ENCODE measurements around the gene CEL. TPM values are rescaled to one million over a fixed set of nuclear protein-coding genes. Genes with fewer than 3 reads are reported as not detected.
A peak's percentile ranks its signal among the peaks of the same experiment; 100 is the strongest.
"Not testable (repeated sequence)": the region's sequence is repeated elsewhere in the genome, so short reads cannot be mapped to it uniquely, and the experiment has no call there.

The CEL gene
- total and polyA plus RNA-seq, 10 donors, result 0.46 to 5.3 (median 0.72) TPM; not detected in 2

GRCh38 chr9:133083688-133084087, 21.9 kb downstream of the CEL start:
- H3K36me3 ChIP-seq, result not testable (repeated sequence)

GRCh38 chr9:133086212-133086860, 24.6 kb downstream of the CEL start:
- DNase-seq; intact Hi-C loops (cut with DNase I; ENCODE audit: low total_unique reads); H3K4me3 ChIP-seq; H3K27me3 ChIP-seq (replicated peaks in 1 of 7); H3K4me1 ChIP-seq; H3K36me3 ChIP-seq; H3K27ac ChIP-seq; H3K9me3 ChIP-seq: not testable (repeated sequence)
- WGBS, 5 donors, result 82 to 93% (median 86%) methylated on average over 9 to 17 of the region's 17 CpGs

More at GRCh38 chr9:133083688-133084087, 21.9 kb downstream of the CEL start:
- H3K4me1 ChIP-seq; intact Hi-C loops (cut with DNase I; ENCODE audit: low total_unique reads); H3K9me3 ChIP-seq; DNase-seq; H3K27me3 ChIP-seq (replicated peaks in 1 of 7); H3K4me3 ChIP-seq; H3K27ac ChIP-seq: not testable (repeated sequence)
- 67 to 81% (median 72%) methylated on average over 4 to 9 of the region's 9 CpGs; no CpG with 5 or more reads in 1 of the 5 donors for WGBS, 5 donors

GRCh38 chr9:133086894-133087293, 25.1 kb downstream of the CEL start:
- intact Hi-C loops (cut with DNase I; ENCODE audit: low total_unique reads), result no loop called here
- no peaks in the 10 kb centered on the region for H3K4me1 ChIP-seq
- H3K4me3 ChIP-seq, result no peak overlapping the region
- TF ChIP-seq CTCF (IDR thresholded peaks at IDR 0.05 in 8 of 11, conservative IDR thresholded peaks at IDR 0.05 in 3 of 11) (no peak), POLR2AphosphoS5 (IDR thresholded peaks at IDR 0.05) (no peak), POLR2A (IDR thresholded peaks at IDR 0.05) (no peak)
- DNase-seq, result peak; percentile 60
- H3K27ac ChIP-seq, result no peak overlapping the region
- H3K36me3 ChIP-seq, result no peaks in the 10 kb centered on the region
- WGBS, 5 donors, result 69 to 89% (median 80%) methylated on average over 5 to 15 of the region's 15 CpGs
- no peaks in the 10 kb centered on the region for H3K9me3 ChIP-seq
- peaks cover 0 to 1% (median 0%) of the 10 kb centered on the region in 7 donors for H3K27me3 ChIP-seq (replicated peaks in 1 of 7)

- TF ChIP-seq CTCF (IDR thresholded peaks at IDR 0.05 in 8 of 11, conservative IDR thresholded peaks at IDR 0.05 in 3 of 11) (no peak), POLR2A (IDR thresholded peaks at IDR 0.05) (no peak), POLR2AphosphoS5 (IDR thresholded peaks at IDR 0.05) (no peak)
- Histone ChIP-seq H3K4me3 (no peak overlapping the region), H3K9me3 (no peaks in the 10 kb centered on the region), H3K4me1 (no peaks in the 10 kb centered on the region), H3K27me3 (replicated peaks in 1 of 7) (no peaks in the 10 kb centered on the region), H3K36me3 (no peaks in the 10 kb centered on the region), H3K27ac (no peak overlapping the region)
- no peak for DNase-seq
- 63 to 88% (median 74%) methylated on average over 7 of the region's 7 CpGs for WGBS, 5 donors
- intact Hi-C loops (cut with DNase I; ENCODE audit: low total_unique reads), result no loop called here
These were observed 25.8 kb downstream of the CEL start for GRCh38 chr9:133087429-133088145.

- no peak for DNase-seq
- Histone ChIP-seq H3K4me3 (no peak overlapping the region), H3K9me3 (no peaks in the 10 kb centered on the region), H3K36me3 (no peaks in the 10 kb centered on the region), H3K27me3 (replicated peaks in 1 of 7) (no peaks in the 10 kb centered on the region), H3K4me1 (no peaks in the 10 kb centered on the region), H3K27ac (no peak overlapping the region)
- intact Hi-C loops (cut with DNase I; ENCODE audit: low total_unique reads), result no loop called here
- 91 to 94% (median 92%) methylated on average over 9 to 10 of the region's 10 CpGs for WGBS, 5 donors
- TF ChIP-seq CTCF (IDR thresholded peaks at IDR 0.05 in 8 of 11, conservative IDR thresholded peaks at IDR 0.05 in 3 of 11) (no peak), POLR2A (IDR thresholded peaks at IDR 0.05) (no peak), POLR2AphosphoS5 (IDR thresholded peaks at IDR 0.05) (no peak)
These were observed 26.5 kb downstream of the CEL start for GRCh38 chr9:133088146-133088750.

Data from spleen (tissue), 11 donors.